SK-N-SH (cell line): Measurements from ENCODE around the gene SPOP. TPM values are rescaled to one million over a fixed set of nuclear protein-coding genes. Genes with fewer than 3 reads are reported as not detected.

ENCODE experiments used
- CTCF ChIA-PET: fragments of 300-600, 350-600 bp; formaldehyde crosslinking; extraction: SDS; loops from one replicate; lab custom pipeline; 2021; lab: Yijun Ruan, JAX
- POLR2A ChIA-PET: fragments of 350-600 bp; sonication (Branson Sonifier 250); formaldehyde crosslinking; extraction: SDS; loops from one replicate; lab custom pipeline; 2020; ENCODE audit warnings: antibody characterized with exemption, inconsistent platforms; lab: Yijun Ruan, JAX
- DNase-seq: peaks from one replicate; pipeline ENCODE4 v3.0.0; 2012
- H2AFZ ChIP-seq: fragments of 200-600 bp; sonication (generic); 2 replicates; pipeline ENCODE4 v1.8.1; 2016; ENCODE audit warnings: antibody characterized with exemption, mild to moderate bottlenecking, low read depth
- H3F3A ChIP-seq: fragments of 200-600 bp; sonication (generic); replicated peaks from 2 replicates; pipeline ENCODE3; 2016; ENCODE audit warnings: antibody characterized with exemption, mild to moderate bottlenecking; ENCODE audit not compliant: insufficient read depth
- H3K27ac ChIP-seq, 2 experiments: fragments of 200-500 bp in 1 of 2; fragments of 200-600 bp in 1 of 2; sonication (Bioruptor generic) in 1 of 2; sonication (generic), shearing (Covaris generic) in 1 of 2; 2 replicates each; pipeline versions ENCODE4 v1.5.1 to v1.6.1; 2014 to 2016; ENCODE audit warnings: low read depth in 2 of 2, inconsistent platforms in 1 of 2, low read length in 1 of 2, mild to moderate bottlenecking in 1 of 2, mixed read lengths in 1 of 2
- H3K27me3 ChIP-seq: fragments of 200-600 bp; sonication (generic), shearing (Covaris generic); 2 replicates; pipeline ENCODE4 v1.6.1; 2016; ENCODE audit warnings: mixed run types; ENCODE audit not compliant: insufficient read depth
- H3K36me3 ChIP-seq, 2 experiments: fragments of 200-500 bp in 1 of 2; fragments of 200-600 bp in 1 of 2; sonication (Bioruptor generic) in 1 of 2; sonication (generic) in 1 of 2; replicated peaks in 1 of 2; 2 replicates each; pipeline versions ENCODE3 to v1.5.1; 2014 to 2016; ENCODE audit warnings: low read length in 1 of 2, mild to moderate bottlenecking in 1 of 2; ENCODE audit not compliant: insufficient read depth in 2 of 2, control insufficient read depth in 1 of 2
- H3K4me1 ChIP-seq, 2 experiments: fragments of 200-500 bp in 1 of 2; fragments of 200-600 bp in 1 of 2; sonication (Bioruptor generic) in 1 of 2; sonication (generic), shearing (Covaris generic) in 1 of 2; 2 replicates each; pipeline versions ENCODE4 v1.5.1 to v1.6.1; 2014 to 2016; ENCODE audit warnings: low read depth in 1 of 2, low read length in 1 of 2, mixed run types in 1 of 2; ENCODE audit not compliant: insufficient read depth in 2 of 2, control insufficient read depth in 1 of 2
- H3K4me2 ChIP-seq: fragments of 200-600 bp; sonication (generic), shearing (Covaris generic); 2 replicates; pipeline ENCODE4 v1.6.1; 2017; ENCODE audit warnings: mixed run types
- H3K4me3 ChIP-seq, 2 experiments: fragments of 200-500 bp in 1 of 2; fragments of 200-600 bp in 1 of 2; sonication (Bioruptor generic) in 1 of 2; sonication (generic), shearing (Covaris generic) in 1 of 2; 2 replicates each; pipeline versions ENCODE4 v1.5.1 to v1.8.1; 2014 to 2016; ENCODE audit warnings: low read depth in 2 of 2, inconsistent platforms in 1 of 2, low read length in 1 of 2, mild to moderate bottlenecking in 1 of 2, mixed read lengths in 1 of 2, moderate library complexity in 1 of 2
- H3K79me2 ChIP-seq: fragments of 200-600 bp; sonication (generic); 2 replicates; pipeline ENCODE4 v1.8.1; 2017; ENCODE audit warnings: mild to moderate bottlenecking; ENCODE audit not compliant: insufficient read depth
- H3K9ac ChIP-seq: fragments of 200-600 bp; sonication (generic); 2 replicates; pipeline ENCODE4 v1.6.1; 2017; ENCODE audit warnings: mixed run types
- H3K9me2 ChIP-seq: fragments of 200-600 bp; sonication (generic); 2 replicates; pipeline ENCODE4 v1.6.1; 2017; ENCODE audit warnings: mixed run types
- H3K9me3 ChIP-seq: fragments of 200-600 bp; sonication (generic); 2 replicates; pipeline ENCODE4 v1.6.1; 2017; ENCODE audit warnings: mixed run types, mild to moderate bottlenecking, moderate library complexity
- H4K20me1 ChIP-seq: fragments of 200-600 bp; sonication (generic); 2 replicates; pipeline ENCODE4 v1.6.1; 2017; ENCODE audit warnings: mild to moderate bottlenecking, mixed run types; ENCODE audit not compliant: insufficient read depth
- CHD2 ChIP-seq: fragments of 150-350 bp; IDR thresholded peaks from 2 replicates; pipeline ENCODE4 v1.6.1; 2018; ENCODE audit warnings: low read length; ENCODE audit not compliant: partially characterized antibody
- ELF1 ChIP-seq: IDR thresholded peaks from 2 replicates; pipeline ENCODE4 v1.4.0; 2012
- EP300 ChIP-seq, 2 experiments: IDR thresholded peaks; 2 replicates each; pipeline versions ENCODE4 v1.4.0 to v1.6.1; 2012; ENCODE audit warnings: borderline replicate concordance in 1 of 2, low read depth in 1 of 2, low read length in 1 of 2
- EZH2phosphoT487 ChIP-seq: fragments of 200-600 bp; sonication (generic); IDR thresholded peaks from 2 replicates; pipeline ENCODE4 v1.6.1; 2017; ENCODE audit warnings: low read depth, mixed run types, mild to moderate bottlenecking, antibody characterized with exemption, moderate library complexity, borderline replicate concordance
- FOSL2 ChIP-seq: IDR thresholded peaks from 2 replicates; pipeline ENCODE4 v1.4.0; 2012; ENCODE audit warnings: low read depth, mild to moderate bottlenecking, moderate library complexity, borderline replicate concordance
- FOXJ3 ChIP-seq: sonication (generic); formaldehyde crosslinking; IDR thresholded peaks from 2 replicates; pipeline ENCODE4 v1.5.1; 2020; ENCODE audit warnings: mild to moderate bottlenecking, missing genetic modification reagents
- FOXM1 ChIP-seq: IDR thresholded peaks from 2 replicates; pipeline ENCODE4 v1.4.0; 2012; ENCODE audit warnings: low read depth, mild to moderate bottlenecking
- GABPA ChIP-seq: IDR thresholded peaks from 2 replicates; pipeline ENCODE4 v1.4.0; 2012; ENCODE audit warnings: low read depth, mild to moderate bottlenecking
- GATA2 ChIP-seq: sonication (generic); formaldehyde crosslinking; IDR thresholded peaks from 2 replicates; pipeline ENCODE4 v1.5.0; 2020; ENCODE audit warnings: mild to moderate bottlenecking, missing genetic modification reagents
- IRF3 ChIP-seq: fragments of 150-350 bp; IDR thresholded peaks from 2 replicates; pipeline ENCODE4 v1.6.1; 2016; ENCODE audit warnings: mild to moderate bottlenecking, low read depth, low read length
- MEF2A ChIP-seq: IDR thresholded peaks from 2 replicates; pipeline ENCODE4 v1.4.0; 2012; ENCODE audit warnings: low read depth, borderline replicate concordance
- MXI1 ChIP-seq: IDR thresholded peaks from 2 replicates; pipeline ENCODE4 v1.6.1; 2012; ENCODE audit warnings: mild to moderate bottlenecking, low read depth, low read length, improper control_type of control experiment
- NFIC ChIP-seq: IDR thresholded peaks from 2 replicates; pipeline ENCODE4 v1.4.0; 2012; ENCODE audit warnings: borderline replicate concordance
- NRF1 ChIP-seq: IDR thresholded peaks from 2 replicates; pipeline ENCODE4 v1.6.1; 2012; ENCODE audit warnings: low read depth, mild to moderate bottlenecking, low read length
- POLR2AphosphoS5 ChIP-seq: IDR thresholded peaks from 2 replicates; pipeline ENCODE4 v1.6.1; 2012; ENCODE audit warnings: low read depth, low read length
- RAD21 ChIP-seq: IDR thresholded peaks from 2 replicates; pipeline ENCODE4 v1.6.1; 2012; ENCODE audit warnings: mild to moderate bottlenecking, low read length
- RCOR1 ChIP-seq: fragments of 150-350 bp; IDR thresholded peaks from 2 replicates; pipeline ENCODE4 v1.6.1; 2017; ENCODE audit warnings: antibody characterized with exemption, low read length
- RFX5 ChIP-seq: IDR thresholded peaks from 2 replicates; pipeline ENCODE4 v1.6.1; 2012; ENCODE audit warnings: mild to moderate bottlenecking, improper control_type of control experiment, low read length
- RXRA ChIP-seq: IDR thresholded peaks from 2 replicates; pipeline ENCODE4 v1.4.0; 2012; ENCODE audit warnings: low read depth, mild to moderate bottlenecking, borderline replicate concordance
- SIN3A ChIP-seq: IDR thresholded peaks from 2 replicates; pipeline ENCODE4 v1.6.1; 2012; ENCODE audit warnings: low read depth, mild to moderate bottlenecking, low read length, moderate library complexity, borderline replicate concordance
- SMC3 ChIP-seq: IDR thresholded peaks from 2 replicates; pipeline ENCODE4 v1.6.1; 2012; ENCODE audit warnings: low read depth, low read length, improper control_type of control experiment
- TAF1 ChIP-seq: IDR thresholded peaks from 2 replicates; pipeline ENCODE4 v1.6.1; 2012; ENCODE audit warnings: low read depth, mild to moderate bottlenecking, low read length, moderate library complexity, borderline replicate concordance
- TCF12 ChIP-seq: IDR thresholded peaks from 2 replicates; pipeline ENCODE4 v1.4.0; 2012
- TEAD4 ChIP-seq: IDR thresholded peaks from 2 replicates; pipeline ENCODE4 v1.4.0; 2012; ENCODE audit warnings: mild to moderate bottlenecking, borderline replicate concordance; ENCODE audit not compliant: insufficient read depth
- YY1 ChIP-seq: IDR thresholded peaks from 2 replicates; pipeline ENCODE4 v1.4.0; 2012; ENCODE audit warnings: low read depth, mild to moderate bottlenecking
- WGBS: methylation state at CpG from one replicate; pipeline ENCODE4 v1.1.6; 2017; ENCODE audit warnings: low lambda C conversion rate; 5-methylcytosine and 5-hydroxymethylcytosine counted together
- polyA plus RNA-seq, 3 experiments: library from polyadenylated mRNA; depleted of rRNA; stranded (reverse); fragments of >200 nt; gene quantifications; 2 replicates each; pipeline ENCODE4 v1.2.3, GENCODE V29; 2012
- TF ChIP-seq, protein P1 (sequence below): IDR thresholded peaks from 2 replicates; pipeline ENCODE4 v1.6.1; 2012; ENCODE audit warnings: mild to moderate bottlenecking, low read depth, low read length, moderate library complexity
- TF ChIP-seq, protein P2 (sequence below): IDR thresholded peaks from 2 replicates; pipeline ENCODE4 v1.4.0; 2012; ENCODE audit warnings: low read depth, borderline replicate concordance

Gene SPOP
- polyA plus RNA-seq, 1 of the 3 experiments (the other 2 are of a cell fraction): 54.0 TPM

DNA sequence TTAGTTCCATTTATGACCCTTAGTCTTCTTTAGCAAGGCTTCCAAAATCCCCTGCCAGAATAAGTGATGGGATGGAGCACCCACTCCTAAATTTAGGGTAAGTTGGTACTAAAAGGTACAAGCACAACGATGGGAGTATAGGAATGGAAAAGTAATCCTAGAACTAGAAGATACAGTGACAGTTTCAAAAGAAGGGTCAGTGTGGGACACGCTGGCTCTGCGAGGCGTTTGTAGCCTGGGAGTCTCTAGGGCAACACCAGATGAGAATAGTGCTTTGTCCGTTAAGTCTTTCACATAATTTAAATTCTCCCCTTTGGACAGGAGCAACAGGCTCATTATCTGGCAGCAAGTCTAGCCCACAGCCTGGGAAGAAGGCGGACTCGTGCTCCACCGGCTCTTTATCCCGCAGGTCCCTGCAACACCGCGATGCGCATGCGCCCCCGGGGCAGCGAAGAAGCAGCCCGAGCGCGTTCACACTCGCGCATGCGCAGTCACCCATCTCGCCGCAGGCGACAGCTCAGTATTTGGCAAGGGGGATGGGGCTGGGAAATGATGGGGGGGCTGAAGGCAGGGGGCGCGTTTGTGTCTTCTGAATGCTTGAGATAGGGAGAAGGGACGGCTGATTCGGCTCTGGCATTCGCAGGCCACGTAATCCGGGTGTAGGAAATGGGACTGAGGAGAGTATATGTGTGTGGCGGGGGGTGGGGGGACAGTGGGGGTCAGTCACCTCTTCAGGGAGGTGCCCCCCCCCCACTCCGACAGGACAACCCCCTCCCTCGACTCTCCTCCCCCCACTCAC, 564 bp downstream of the SPOP start:
- Histone ChIP-seq H3K27me3 (no peaks in the 10 kb centered on the region), H4K20me1 (peaks cover 29% of the 10 kb centered on the region), H2AFZ (peak overlapping the region; percentile 67), H3K27ac (peak overlapping the region; percentile 84 to 91), H3K79me2 (peaks cover 51% of the 10 kb centered on the region), H3K9me3 (no peaks in the 10 kb centered on the region), H3K9ac (peak overlapping the region; percentile 76), H3K36me3 (peaks cover 12 to 27% of the 10 kb centered on the region in 2 experiments), H3F3A (no peaks in the 10 kb centered on the region), H3K4me3 (peak overlapping the region; percentile 55 to 68), H3K4me2 (peak overlapping the region; percentile 89), H3K9me2 (no peaks in the 10 kb centered on the region), H3K4me1 (peaks cover 11 to 13% of the 10 kb centered on the region in 2 experiments; a peak in 3 of 4 replicates)
- under 1% methylated on average over 33 of the region's 34 CpGs for WGBS
- ChIA-PET CTCF (interaction anchor here (0.6 to 50.8 kb wide), 7 partner anchors 18 to 750 kb away, joined by 3 to 2107 read pairs (median 4); partner anchors contain the start of genes NXPH3 and SLC35B1), POLR2A (no interaction called here)
- DNase-seq: peak; percentile 97
- TF ChIP-seq FOSL2: no peak
- TF ChIP-seq YY1: no peak
- TF ChIP-seq IRF3: no peak
- TF ChIP-seq NRF1: peak; percentile 100
- no peak for TF ChIP-seq FOXJ3
- no peak for TF ChIP-seq FOXM1
- TF ChIP-seq CHD2: peak; percentile 10
- TF ChIP-seq, protein P1, sequence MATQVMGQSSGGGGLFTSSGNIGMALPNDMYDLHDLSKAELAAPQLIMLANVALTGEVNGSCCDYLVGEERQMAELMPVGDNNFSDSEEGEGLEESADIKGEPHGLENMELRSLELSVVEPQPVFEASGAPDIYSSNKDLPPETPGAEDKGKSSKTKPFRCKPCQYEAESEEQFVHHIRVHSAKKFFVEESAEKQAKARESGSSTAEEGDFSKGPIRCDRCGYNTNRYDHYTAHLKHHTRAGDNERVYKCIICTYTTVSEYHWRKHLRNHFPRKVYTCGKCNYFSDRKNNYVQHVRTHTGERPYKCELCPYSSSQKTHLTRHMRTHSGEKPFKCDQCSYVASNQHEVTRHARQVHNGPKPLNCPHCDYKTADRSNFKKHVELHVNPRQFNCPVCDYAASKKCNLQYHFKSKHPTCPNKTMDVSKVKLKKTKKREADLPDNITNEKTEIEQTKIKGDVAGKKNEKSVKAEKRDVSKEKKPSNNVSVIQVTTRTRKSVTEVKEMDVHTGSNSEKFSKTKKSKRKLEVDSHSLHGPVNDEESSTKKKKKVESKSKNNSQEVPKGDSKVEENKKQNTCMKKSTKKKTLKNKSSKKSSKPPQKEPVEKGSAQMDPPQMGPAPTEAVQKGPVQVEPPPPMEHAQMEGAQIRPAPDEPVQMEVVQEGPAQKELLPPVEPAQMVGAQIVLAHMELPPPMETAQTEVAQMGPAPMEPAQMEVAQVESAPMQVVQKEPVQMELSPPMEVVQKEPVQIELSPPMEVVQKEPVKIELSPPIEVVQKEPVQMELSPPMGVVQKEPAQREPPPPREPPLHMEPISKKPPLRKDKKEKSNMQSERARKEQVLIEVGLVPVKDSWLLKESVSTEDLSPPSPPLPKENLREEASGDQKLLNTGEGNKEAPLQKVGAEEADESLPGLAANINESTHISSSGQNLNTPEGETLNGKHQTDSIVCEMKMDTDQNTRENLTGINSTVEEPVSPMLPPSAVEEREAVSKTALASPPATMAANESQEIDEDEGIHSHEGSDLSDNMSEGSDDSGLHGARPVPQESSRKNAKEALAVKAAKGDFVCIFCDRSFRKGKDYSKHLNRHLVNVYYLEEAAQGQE: no peak
- no peak for TF ChIP-seq RXRA
- TF ChIP-seq EP300 (IDR thresholded peaks at IDR 0.05; ENCODE audit: borderline replicate concordance in 1 of 2, low read depth in 1 of 2, low read length in 1 of 2): no peak
- TF ChIP-seq GABPA: no peak
- no peak for TF ChIP-seq TCF12
- TF ChIP-seq EZH2phosphoT487: no peak
- TF ChIP-seq TEAD4: no peak
- TF ChIP-seq RFX5: no peak
- TF ChIP-seq, protein P2, sequence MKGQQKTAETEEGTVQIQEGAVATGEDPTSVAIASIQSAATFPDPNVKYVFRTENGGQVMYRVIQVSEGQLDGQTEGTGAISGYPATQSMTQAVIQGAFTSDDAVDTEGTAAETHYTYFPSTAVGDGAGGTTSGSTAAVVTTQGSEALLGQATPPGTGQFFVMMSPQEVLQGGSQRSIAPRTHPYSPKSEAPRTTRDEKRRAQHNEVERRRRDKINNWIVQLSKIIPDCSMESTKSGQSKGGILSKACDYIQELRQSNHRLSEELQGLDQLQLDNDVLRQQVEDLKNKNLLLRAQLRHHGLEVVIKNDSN: no peak
- no peak for TF ChIP-seq ELF1
- no peak for TF ChIP-seq NFIC
- no peak for TF ChIP-seq SIN3A
- peak; percentile 55; the same call in 1 of the 2 replicates for TF ChIP-seq POLR2AphosphoS5
- TF ChIP-seq SMC3: no peak
- TF ChIP-seq MEF2A: no peak
- TF ChIP-seq GATA2 (CRISPR knock-in tag): no peak
- no peak for TF ChIP-seq RAD21
- TF ChIP-seq RCOR1: no peak
- TF ChIP-seq TAF1: no peak
- TF ChIP-seq MXI1: peak; percentile 86
